Measurements from ENCODE around the gene C4orf50. TPM values are rescaled to one million over a fixed set of nuclear protein-coding genes. Genes with fewer than 3 reads are reported as not detected.

Gene C4orf50
- total RNA-seq, 2 experiments from 2014 or later: 0.05 TPM

- no peak for ATAC-seq
- intact Hi-C loops (cut with DNase I, micrococcal nuclease): no loop called here
These were observed 118.3 kb downstream of the C4orf50 start for GRCh38 chr4:5899881-5900280.

DNA sequence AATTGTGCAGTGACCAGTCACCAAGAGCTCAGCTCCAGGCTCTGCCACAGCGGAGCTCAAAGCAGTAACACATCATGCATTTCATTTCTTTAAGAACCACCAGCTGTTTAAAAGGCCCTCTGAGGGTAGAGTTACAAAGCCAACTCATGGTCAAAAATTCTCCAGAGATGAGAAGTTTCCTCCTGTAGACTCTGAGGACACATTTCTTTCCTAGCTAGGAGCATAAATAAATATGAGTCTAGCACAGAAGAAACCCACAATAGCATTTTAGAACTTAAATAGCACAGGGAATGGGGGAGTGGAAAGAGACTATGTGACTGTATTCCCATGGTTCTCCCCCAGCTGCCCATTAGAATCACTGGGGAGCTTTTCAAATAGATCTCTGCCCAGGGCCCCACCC is 118.8 kb downstream of the C4orf50 start:
- Mint-ChIP-seq H3K9me3 (ENCODE audit: low read depth) (peaks cover 3% of the 10 kb centered on the region), H3K36me3 (ENCODE audit: low read depth) (no peaks in the 10 kb centered on the region), H3K4me1 (no peaks in the 10 kb centered on the region), H3K27me3 (peaks cover 20% of the 10 kb centered on the region), H3K27ac (no peak overlapping the region), H3K4me3 (no peak overlapping the region)
- DNase-seq (no peak), ATAC-seq (no peak)
- ChIA-PET CTCF (interaction anchor here (1.0 kb wide), 1 partner anchor 8 kb away, joined by 3 read pairs; no protein-coding TSS in a partner anchor), POLR2A (no interaction called here)
- intact Hi-C loops (cut with DNase I, micrococcal nuclease): no loop called here

More at GRCh38 chr4:5899881-5900280, 118.3 kb downstream of the C4orf50 start:
- POLR2A ChIA-PET: no interaction called here
- Mint-ChIP-seq H3K4me1 (no peaks in the 10 kb centered on the region), H3K4me3 (no peak overlapping the region), H3K27ac (no peak overlapping the region), H3K36me3 (ENCODE audit: low read depth) (no peaks in the 10 kb centered on the region), H3K27me3 (peaks cover 25% of the 10 kb centered on the region), H3K9me3 (ENCODE audit: low read depth) (peaks cover 3% of the 10 kb centered on the region)
- CTCF ChIA-PET: interaction anchor here (1.0 kb wide), 1 partner anchor 8 kb away, joined by 3 read pairs; no protein-coding TSS in a partner anchor
- no peak for DNase-seq

GRCh38 chr4:5897674-5898073 is 120.6 kb downstream of the C4orf50 start:
- H3K27me3 Mint-ChIP-seq: peaks cover 20% of the 10 kb centered on the region
- no peak overlapping the region for H3K4me3 Mint-ChIP-seq
- H3K27ac Mint-ChIP-seq: no peak overlapping the region
- peaks cover 3% of the 10 kb centered on the region for H3K9me3 Mint-ChIP-seq (ENCODE audit: low read depth)
- ChIA-PET CTCF (no interaction called here), POLR2A (no interaction called here)
- no peak for ATAC-seq
- H3K36me3 Mint-ChIP-seq (ENCODE audit: low read depth): no peaks in the 10 kb centered on the region
- no peak for DNase-seq
- intact Hi-C loops (cut with DNase I, micrococcal nuclease): no loop called here
- peaks cover 3% of the 10 kb centered on the region for H3K4me1 Mint-ChIP-seq

GRCh38 chr4:5895287-5895686 is 122.9 kb downstream of the C4orf50 start:
- Mint-ChIP-seq H3K27ac (no peak overlapping the region), H3K4me3 (no peak overlapping the region), H3K36me3 (ENCODE audit: low read depth) (no peaks in the 10 kb centered on the region), H3K27me3 (peaks cover 32% of the 10 kb centered on the region), H3K9me3 (ENCODE audit: low read depth) (peaks cover 3% of the 10 kb centered on the region), H3K4me1 (peaks cover 3% of the 10 kb centered on the region)
- DNase-seq: no peak
- ChIA-PET POLR2A (no interaction called here), CTCF (no interaction called here)
- intact Hi-C loops (cut with DNase I, micrococcal nuclease): no loop called here
- ATAC-seq: no peak

DNA sequence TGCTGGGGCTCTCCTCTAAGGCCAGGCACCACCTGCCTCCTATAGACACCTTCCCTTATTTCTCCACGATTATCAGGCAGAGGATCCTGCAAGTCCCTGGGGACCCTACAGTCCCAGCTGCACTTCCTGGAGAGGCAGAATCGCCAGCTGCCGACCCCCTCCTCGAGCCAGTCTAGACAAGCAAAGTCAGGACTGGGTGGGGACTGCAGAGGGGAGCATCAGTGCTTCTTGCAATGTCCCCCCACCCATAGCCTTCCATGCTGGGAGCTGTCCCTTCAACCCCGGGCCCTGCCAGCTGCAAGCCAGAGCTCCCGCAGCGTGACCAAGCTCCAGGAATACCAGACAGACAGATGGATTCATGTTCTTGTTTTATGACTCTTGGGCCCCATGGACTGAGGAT is 124.0 kb downstream of the C4orf50 start:
- Mint-ChIP-seq H3K27me3 (peaks cover 39% of the 10 kb centered on the region), H3K9me3 (ENCODE audit: low read depth) (peaks cover 3% of the 10 kb centered on the region), H3K27ac (no peak overlapping the region), H3K36me3 (ENCODE audit: low read depth) (no peaks in the 10 kb centered on the region), H3K4me3 (no peak overlapping the region), H3K4me1 (peaks cover 3% of the 10 kb centered on the region)
- ChIA-PET POLR2A (no interaction called here), CTCF (no interaction called here)
- DNase-seq (no peak), ATAC-seq (no peak)
- intact Hi-C loops (cut with DNase I, micrococcal nuclease): loop anchor here in 1 of 2 experiments (5.0 kb wide), 1 partner anchor 1032 kb away; no protein-coding TSS in a partner anchor

DNA sequence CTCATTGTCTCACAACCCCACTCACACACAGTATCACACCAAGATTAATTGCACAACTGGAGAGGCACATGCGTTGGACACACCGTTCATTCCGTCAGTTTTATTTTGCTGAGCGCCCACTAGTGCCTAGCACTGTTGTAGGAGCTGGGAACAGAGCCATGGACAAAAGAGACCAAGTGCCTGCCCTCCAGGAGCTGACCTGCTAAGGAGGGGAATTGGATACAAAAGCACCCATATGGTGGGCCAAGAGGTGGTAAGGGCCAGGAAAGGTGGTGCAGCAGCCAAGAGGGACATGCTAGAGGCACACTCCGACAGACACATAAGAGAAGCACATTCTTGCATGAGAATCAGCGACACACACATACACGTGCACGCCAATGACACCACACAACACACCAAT is 124.6 kb downstream of the C4orf50 start:
- peaks cover 42% of the 10 kb centered on the region for H3K27me3 Mint-ChIP-seq
- H3K4me3 Mint-ChIP-seq: no peak overlapping the region
- ChIA-PET CTCF (no interaction called here), POLR2A (no interaction called here)
- H3K27ac Mint-ChIP-seq: no peak overlapping the region
- DNase-seq (no peak), ATAC-seq (no peak)
- peaks cover 5% of the 10 kb centered on the region for H3K4me1 Mint-ChIP-seq
- peaks cover 3% of the 10 kb centered on the region for H3K9me3 Mint-ChIP-seq (ENCODE audit: low read depth)
- H3K36me3 Mint-ChIP-seq (ENCODE audit: low read depth): no peaks in the 10 kb centered on the region
- intact Hi-C loops (cut with DNase I, micrococcal nuclease): loop anchor here in 1 of 2 experiments (5.0 kb wide), 1 partner anchor 1031 kb away; no protein-coding TSS in a partner anchor

- H3K9me3 Mint-ChIP-seq (ENCODE audit: low read depth): peaks cover 3% of the 10 kb centered on the region
- ATAC-seq (peak; percentile 26), DNase-seq (peak; percentile 9)
- POLR2A ChIA-PET: no interaction called here
- H3K4me1 Mint-ChIP-seq: peaks cover 5% of the 10 kb centered on the region
- H3K4me3 Mint-ChIP-seq: no peak within 1 kb of the TSS
- intact Hi-C loops (cut with DNase I, micrococcal nuclease): loop anchor here in 1 of 2 experiments (5.0 kb wide), 1 partner anchor 1031 kb away; no protein-coding TSS in a partner anchor
- no peak within 1 kb of the TSS for H3K27ac Mint-ChIP-seq
- peaks cover 42% of the 10 kb centered on the region for H3K27me3 Mint-ChIP-seq
- no peaks in the 10 kb centered on the region for H3K36me3 Mint-ChIP-seq (ENCODE audit: low read depth)
- CTCF ChIA-PET: no interaction called here
These were observed 125.1 kb downstream of the C4orf50 start, which contains the start of gene CRMP1 for GRCh38 chr4:5893004-5893580. CRMP1 (minus strand) TSS chr4:5893086; CDS start chr4:5892969, 117 bp downstream.

GRCh38 chr4:5892323-5893003 is 125.8 kb downstream of the C4orf50 start:
- Mint-ChIP-seq H3K27me3 (peaks cover 42% of the 10 kb centered on the region), H3K4me1 (peaks cover 5% of the 10 kb centered on the region), H3K36me3 (ENCODE audit: low read depth) (no peaks in the 10 kb centered on the region), H3K27ac (no peak overlapping the region), H3K4me3 (no peak overlapping the region), H3K9me3 (ENCODE audit: low read depth) (peaks cover 3% of the 10 kb centered on the region)
- CTCF ChIA-PET: interaction anchor here (1.1 kb wide), 1 partner anchor 34 kb away, joined by 3 read pairs; no protein-coding TSS in a partner anchor
- no peak for ATAC-seq
- POLR2A ChIA-PET: no interaction called here
- intact Hi-C loops (cut with DNase I, micrococcal nuclease): loop anchor here in 1 of 2 experiments (5.0 kb wide), 1 partner anchor 1030 kb away; no protein-coding TSS in a partner anchor
- no peak for DNase-seq

DNA sequence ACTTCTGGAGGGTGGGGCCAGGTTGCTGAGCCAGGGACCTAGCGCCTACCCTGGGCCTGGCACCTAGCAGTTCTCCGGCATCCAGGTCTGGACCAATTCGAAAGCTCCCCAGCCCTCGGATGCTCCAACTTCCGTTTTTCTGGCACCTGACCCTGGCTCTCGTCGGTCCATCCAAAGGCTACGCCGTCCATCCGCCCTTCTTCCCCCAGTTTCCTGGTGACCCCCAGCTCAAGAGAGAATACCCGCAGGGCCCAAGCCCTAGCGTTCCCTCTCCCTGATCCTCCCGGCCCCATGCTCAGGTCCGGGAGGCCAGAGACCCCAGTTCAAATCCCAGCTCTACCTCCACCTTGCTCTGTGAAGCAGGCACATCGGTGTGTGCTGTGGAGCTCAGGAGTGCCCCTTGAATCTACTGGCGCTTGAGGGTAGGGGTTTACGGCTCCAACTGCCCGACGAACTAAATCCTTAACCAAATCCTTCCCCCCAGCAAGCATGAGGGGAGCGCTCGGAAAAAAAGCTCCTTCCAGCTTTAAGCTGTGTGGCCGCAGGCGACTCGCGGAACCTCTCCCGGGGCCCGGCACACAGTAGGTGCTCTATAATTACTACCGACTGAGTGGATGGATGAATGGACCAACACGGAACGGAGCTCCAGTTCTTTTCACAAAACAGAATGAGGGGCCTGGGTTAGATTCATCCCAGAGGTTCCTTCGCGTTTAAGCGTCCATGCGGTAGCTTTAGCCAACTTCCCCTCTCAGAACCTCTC is 126.5 kb downstream of the C4orf50 start:
- DNase-seq (no peak), ATAC-seq (no peak)
- H3K36me3 Mint-ChIP-seq (ENCODE audit: low read depth): no peaks in the 10 kb centered on the region
- peaks cover under 1% of the 10 kb centered on the region for H3K9me3 Mint-ChIP-seq (ENCODE audit: low read depth)
- H3K4me3 Mint-ChIP-seq: no peak overlapping the region
- no peak overlapping the region for H3K27ac Mint-ChIP-seq
- H3K4me1 Mint-ChIP-seq: peaks cover 5% of the 10 kb centered on the region
- ChIA-PET POLR2A (no interaction called here), CTCF (interaction anchor here (1.1 kb wide), 1 partner anchor 35 kb away, joined by 3 read pairs; no protein-coding TSS in a partner anchor)
- intact Hi-C loops (cut with DNase I, micrococcal nuclease): loop anchor here in 1 of 2 experiments (5.0 kb wide), 1 partner anchor 1029 kb away; no protein-coding TSS in a partner anchor
- H3K27me3 Mint-ChIP-seq: peaks cover 44% of the 10 kb centered on the region

GRCh38 chr4:5890063-5890727 is 128.0 kb downstream of the C4orf50 start:
- Mint-ChIP-seq H3K27ac (no peak overlapping the region), H3K4me3 (no peak overlapping the region), H3K4me1 (peaks cover 5% of the 10 kb centered on the region), H3K36me3 (ENCODE audit: low read depth) (no peaks in the 10 kb centered on the region), H3K27me3 (peaks cover 53% of the 10 kb centered on the region), H3K9me3 (ENCODE audit: low read depth) (no peaks in the 10 kb centered on the region)
- DNase-seq (peak; percentile 25), ATAC-seq (no peak)
- intact Hi-C loops (cut with DNase I, micrococcal nuclease): loop anchor here in 1 of 2 experiments (5.0 kb wide), 1 partner anchor 1028 kb away; no protein-coding TSS in a partner anchor
- ChIA-PET POLR2A (no interaction called here), CTCF (no interaction called here)

- peaks cover 5% of the 10 kb centered on the region for H3K4me1 Mint-ChIP-seq
- no peak overlapping the region for H3K27ac Mint-ChIP-seq
- H3K27me3 Mint-ChIP-seq: peaks cover 62% of the 10 kb centered on the region
- no peak overlapping the region for H3K4me3 Mint-ChIP-seq
- CTCF ChIA-PET: no interaction called here
- intact Hi-C loops (cut with DNase I, micrococcal nuclease): no loop called here
- DNase-seq (no peak), ATAC-seq (no peak)
- POLR2A ChIA-PET: no interaction called here
- no peaks in the 10 kb centered on the region for H3K9me3 Mint-ChIP-seq (ENCODE audit: low read depth)
- no peaks in the 10 kb centered on the region for H3K36me3 Mint-ChIP-seq (ENCODE audit: low read depth)
These were observed 129.1 kb downstream of the C4orf50 start for GRCh38 chr4:5889002-5889696.
